HepG2 (cell line): ENCODE measurements around the gene MDP1. TPM values are rescaled to one million over a fixed set of nuclear protein-coding genes. Genes with fewer than 3 reads are reported as not detected.

Experiments
- CEBPG ChIP-seq: IDR thresholded peaks from 2 replicates; pipeline ENCODE4 v1.6.1; 2016
- FOXA3 ChIP-seq: IDR thresholded peaks from 2 replicates; pipeline ENCODE4 v1.6.1; 2016; ENCODE audit warnings: missing genetic modification reagents, missing compliant biosample characterization
- GATA4 ChIP-seq: sonication (generic); IDR thresholded peaks from 2 replicates; pipeline ENCODE4 v1.6.1; 2016; ENCODE audit warnings: antibody characterized with exemption, low read depth, borderline replicate concordance
- HMG20A ChIP-seq: IDR thresholded peaks from 2 replicates; pipeline ENCODE4 v1.6.1; 2016; ENCODE audit warnings: borderline replicate concordance
- JARID2 ChIP-seq: sonication (generic); formaldehyde crosslinking; IDR thresholded peaks from 2 replicates; pipeline ENCODE4 v1.8.1; 2023; ENCODE audit warnings: missing genetic modification reagents, inconsistent platforms; ENCODE audit not compliant: insufficient replicate concordance
- JDP2 ChIP-seq: sonication (generic); formaldehyde crosslinking; IDR thresholded peaks from 2 replicates; pipeline ENCODE4 v1.8.1; 2022; ENCODE audit warnings: missing genetic modification reagents, borderline replicate concordance
- KDM4B ChIP-seq: sonication (generic); formaldehyde crosslinking; IDR thresholded peaks from 2 replicates; pipeline ENCODE4 v1.4.0; 2020; ENCODE audit warnings: missing genetic modification reagents
- KMT2A ChIP-seq: sonication (generic); formaldehyde crosslinking; IDR thresholded peaks from 2 replicates; pipeline ENCODE4 v1.4.0; 2020; ENCODE audit warnings: missing genetic modification reagents
- MTERF4 ChIP-seq: sonication (generic); formaldehyde crosslinking; IDR thresholded peaks from 2 replicates; pipeline ENCODE4 v1.8.0; 2023; ENCODE audit warnings: mild to moderate bottlenecking, missing genetic modification reagents
- NBN ChIP-seq: fragments of 450-650 bp; conservative IDR thresholded peaks from 2 replicates; pipeline ENCODE4 v1.6.1; 2017
- NCOA5 ChIP-seq: sonication (generic); formaldehyde crosslinking; IDR thresholded peaks from 2 replicates; pipeline ENCODE4 v1.4.0; 2020; ENCODE audit warnings: missing genetic modification reagents
- PHF5A ChIP-seq: IDR thresholded peaks from one replicate; pipeline ENCODE4 v1.6.1; 2018; ENCODE audit warnings: low read depth, missing genetic modification reagents; ENCODE audit not compliant: unreplicated experiment
- SIX4 ChIP-seq: sonication (generic); formaldehyde crosslinking; IDR thresholded peaks from 2 replicates; pipeline ENCODE4 v1.4.0; 2020; ENCODE audit warnings: missing genetic modification reagents
- SP4 ChIP-seq: sonication (generic); formaldehyde crosslinking; IDR thresholded peaks from 2 replicates; pipeline ENCODE4 v1.8.1; 2023; ENCODE audit warnings: mild to moderate bottlenecking, missing genetic modification reagents
- TCF12 ChIP-seq, 2 experiments: fragments of 450-650 bp in 1 of 2; sonication (generic) in 1 of 2; formaldehyde crosslinking in 1 of 2; IDR thresholded peaks; 2 replicates each; pipeline versions ENCODE4 v1.6.1 to v1.8.0; 2017 to 2022; ENCODE audit warnings: antibody characterized with exemption in 1 of 2, mild to moderate bottlenecking in 1 of 2, missing genetic modification reagents in 1 of 2, moderate library complexity in 1 of 2
- ZBTB20 ChIP-seq: sonication (generic); formaldehyde crosslinking; IDR thresholded peaks from 2 replicates; pipeline ENCODE4 v1.8.1; 2023; ENCODE audit warnings: missing genetic modification reagents, low read depth, mild to moderate bottlenecking, borderline replicate concordance
- ZFP62 ChIP-seq: sonication (generic); formaldehyde crosslinking; IDR thresholded peaks from 2 replicates; pipeline ENCODE4 v1.4.0; 2020; ENCODE audit warnings: missing genetic modification reagents
- ZFY ChIP-seq: sonication (generic); formaldehyde crosslinking; IDR thresholded peaks from 2 replicates; pipeline ENCODE4 v1.4.0; 2020; ENCODE audit warnings: missing genetic modification reagents
- ZNF138 ChIP-seq: sonication (generic); formaldehyde crosslinking; IDR thresholded peaks from 2 replicates; pipeline ENCODE4 v1.5.0; 2020; ENCODE audit warnings: mild to moderate bottlenecking, low read depth, missing genetic modification reagents
- ZNF460 ChIP-seq: sonication (generic); formaldehyde crosslinking; IDR thresholded peaks from 2 replicates; pipeline ENCODE4 v1.5.1; 2020; ENCODE audit warnings: missing genetic modification reagents, mild to moderate bottlenecking, borderline replicate concordance
- ZNF678 ChIP-seq: sonication (generic); formaldehyde crosslinking; IDR thresholded peaks from 2 replicates; pipeline ENCODE4 v1.4.0; 2020; ENCODE audit warnings: mild to moderate bottlenecking, missing genetic modification reagents
- polyA plus RNA-seq, 8 experiments: library from polyadenylated mRNA; depleted of rRNA in 3 of 8; stranded (reverse) in 7 of 8; unstranded in 1 of 8; fragments of >200 nt; fragmentation: Illumina TruSeq in 4 of 8; extraction: Trizol in 4 of 8; gene quantifications; 2 replicates each; pipeline versions ENCODE4 v1.2.1 to v1.2.3, GENCODE V29; 2011 to 2016; ENCODE audit warnings: low read depth in 4 of 8, missing spikeins in 1 of 8, mixed read lengths in 1 of 8; ENCODE audit not compliant: insufficient read depth in 1 of 8
- total RNA-seq, 5 experiments: library from RNA; depleted of rRNA; stranded (reverse); fragments of >200 nt; fragmentation: Illumina TruSeq; extraction: Trizol; gene quantifications; 2 replicates each; pipeline ENCODE4 v1.2.3, GENCODE V29; 2016; ENCODE audit warnings: low read depth in 1 of 5
- TF ChIP-seq, protein P1 (sequence below): sonication (generic); formaldehyde crosslinking; IDR thresholded peaks from 2 replicates; pipeline ENCODE4 v1.5.0; 2020; ENCODE audit warnings: mild to moderate bottlenecking, missing genetic modification reagents
- TF ChIP-seq, protein P2 (sequence below): sonication (generic); formaldehyde crosslinking; IDR thresholded peaks from 2 replicates; pipeline ENCODE4 v1.9.0; 2021; ENCODE audit warnings: missing genetic modification reagents, mild to moderate bottlenecking, borderline replicate concordance
- TF ChIP-seq, protein P3 (sequence below): sonication (generic); formaldehyde crosslinking; IDR thresholded peaks from 2 replicates; pipeline ENCODE4 v1.8.0; 2022; ENCODE audit warnings: mild to moderate bottlenecking, missing genetic modification reagents, borderline replicate concordance
- TF ChIP-seq, protein P4 (sequence below): IDR thresholded peaks from 2 replicates; pipeline ENCODE4 v1.6.1; 2016; ENCODE audit warnings: mild to moderate bottlenecking, missing biosample characterization, missing genetic modification reagents

The MDP1 gene
- total and polyA plus RNA-seq, 2 of the 13 experiments (the other 11 are each of a cell fraction or from before 2014, with no cell fraction given), result 44.1 to 48.7 TPM

GRCh38 chr14:24255931-24256711 is 40.3 kb upstream of the MDP1 start (continued):
- TF ChIP-seq SP4 (CRISPR knock-in tag) (0 out of 2 replicates have a peak, but pooled peaks have one; percentile 13), KMT2A (CRISPR knock-in tag) (no peak), HMG20A (CRISPR knock-in tag) (no peak), TCF12 (IDR thresholded peaks at IDR 0.05) (no peak), TCF12 (CRISPR knock-in tag; IDR thresholded peaks at IDR 0.05) (0 out of 2 replicates have a peak, but pooled peaks have one; percentile 43), ZFP62 (no peak), ZNF678 (peak; percentile 85; the same call in 1 of the 2 replicates), ZNF138 (CRISPR knock-in tag) (no peak), ZFY (CRISPR knock-in tag) (no peak), JDP2 (CRISPR knock-in tag) (no peak), PHF5A (CRISPR knock-in tag) (no peak), CEBPG (CRISPR knock-in tag) (no peak), NCOA5 (CRISPR knock-in tag) (no peak), JARID2 (no peak), FOXA3 (CRISPR knock-in tag) (0 out of 2 replicates have a peak, but pooled peaks have one; percentile 30), SIX4 (CRISPR knock-in tag) (no peak), ZNF460 (no peak; the same call in 1 of the 2 replicates), MTERF4 (CRISPR knock-in tag) (peak; percentile 67; the same call in 1 of the 2 replicates), KDM4B (no peak), NBN (no peak), GATA4 (no peak), ZBTB20 (CRISPR knock-in tag) (no peak)
- TF ChIP-seq, protein P1, sequence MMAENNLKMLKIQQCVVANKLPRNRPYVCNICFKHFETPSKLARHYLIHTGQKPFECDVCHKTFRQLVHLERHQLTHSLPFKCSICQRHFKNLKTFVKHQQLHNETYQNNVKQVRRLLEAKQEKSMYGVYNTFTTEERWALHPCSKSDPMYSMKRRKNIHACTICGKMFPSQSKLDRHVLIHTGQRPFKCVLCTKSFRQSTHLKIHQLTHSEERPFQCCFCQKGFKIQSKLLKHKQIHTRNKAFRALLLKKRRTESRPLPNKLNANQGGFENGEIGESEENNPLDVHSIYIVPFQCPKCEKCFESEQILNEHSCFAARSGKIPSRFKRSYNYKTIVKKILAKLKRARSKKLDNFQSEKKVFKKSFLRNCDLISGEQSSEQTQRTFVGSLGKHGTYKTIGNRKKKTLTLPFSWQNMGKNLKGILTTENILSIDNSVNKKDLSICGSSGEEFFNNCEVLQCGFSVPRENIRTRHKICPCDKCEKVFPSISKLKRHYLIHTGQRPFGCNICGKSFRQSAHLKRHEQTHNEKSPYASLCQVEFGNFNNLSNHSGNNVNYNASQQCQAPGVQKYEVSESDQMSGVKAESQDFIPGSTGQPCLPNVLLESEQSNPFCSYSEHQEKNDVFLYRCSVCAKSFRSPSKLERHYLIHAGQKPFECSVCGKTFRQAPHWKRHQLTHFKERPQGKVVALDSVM (CRISPR knock-in tag), result no peak
- TF ChIP-seq, protein P2, sequence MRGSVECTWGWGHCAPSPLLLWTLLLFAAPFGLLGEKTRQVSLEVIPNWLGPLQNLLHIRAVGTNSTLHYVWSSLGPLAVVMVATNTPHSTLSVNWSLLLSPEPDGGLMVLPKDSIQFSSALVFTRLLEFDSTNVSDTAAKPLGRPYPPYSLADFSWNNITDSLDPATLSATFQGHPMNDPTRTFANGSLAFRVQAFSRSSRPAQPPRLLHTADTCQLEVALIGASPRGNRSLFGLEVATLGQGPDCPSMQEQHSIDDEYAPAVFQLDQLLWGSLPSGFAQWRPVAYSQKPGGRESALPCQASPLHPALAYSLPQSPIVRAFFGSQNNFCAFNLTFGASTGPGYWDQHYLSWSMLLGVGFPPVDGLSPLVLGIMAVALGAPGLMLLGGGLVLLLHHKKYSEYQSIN, result no peak
- TF ChIP-seq, protein P3, sequence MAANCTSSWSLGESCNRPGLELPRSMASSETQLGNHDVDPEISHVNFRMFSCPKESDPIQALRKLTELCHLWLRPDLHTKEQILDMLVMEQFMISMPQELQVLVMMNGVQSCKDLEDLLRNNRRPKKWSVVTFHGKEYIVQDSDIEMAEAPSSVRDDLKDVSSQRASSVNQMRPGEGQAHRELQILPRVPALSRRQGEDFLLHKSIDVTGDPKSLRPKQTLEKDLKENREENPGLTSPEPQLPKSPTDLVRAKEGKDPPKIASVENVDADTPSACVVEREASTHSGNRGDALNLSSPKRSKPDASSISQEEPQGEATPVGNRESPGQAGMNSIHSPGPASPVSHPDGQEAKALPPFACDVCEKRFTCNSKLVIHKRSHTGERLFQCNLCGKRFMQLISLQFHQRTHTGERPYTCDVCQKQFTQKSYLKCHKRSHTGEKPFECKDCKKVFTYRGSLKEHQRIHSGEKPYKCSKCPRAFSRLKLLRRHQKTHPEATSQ (CRISPR knock-in tag), result no peak
- TF ChIP-seq, protein P4, sequence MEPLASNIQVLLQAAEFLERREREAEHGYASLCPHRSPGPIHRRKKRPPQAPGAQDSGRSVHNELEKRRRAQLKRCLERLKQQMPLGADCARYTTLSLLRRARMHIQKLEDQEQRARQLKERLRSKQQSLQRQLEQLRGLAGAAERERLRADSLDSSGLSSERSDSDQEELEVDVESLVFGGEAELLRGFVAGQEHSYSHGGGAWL (CRISPR knock-in tag), result no peak
